Activated naive CD4-positive, alpha-beta T cell treated with Interleukin-2 at 50 U/mL for 16 hours (primary cell): ENCODE measurements around the gene ZNF436.

Experiments used
- DNase-seq: peaks from one replicate; pipeline ENCODE4 v3.0.0-alpha.2; 2020

ZNF436 gene

DNA sequence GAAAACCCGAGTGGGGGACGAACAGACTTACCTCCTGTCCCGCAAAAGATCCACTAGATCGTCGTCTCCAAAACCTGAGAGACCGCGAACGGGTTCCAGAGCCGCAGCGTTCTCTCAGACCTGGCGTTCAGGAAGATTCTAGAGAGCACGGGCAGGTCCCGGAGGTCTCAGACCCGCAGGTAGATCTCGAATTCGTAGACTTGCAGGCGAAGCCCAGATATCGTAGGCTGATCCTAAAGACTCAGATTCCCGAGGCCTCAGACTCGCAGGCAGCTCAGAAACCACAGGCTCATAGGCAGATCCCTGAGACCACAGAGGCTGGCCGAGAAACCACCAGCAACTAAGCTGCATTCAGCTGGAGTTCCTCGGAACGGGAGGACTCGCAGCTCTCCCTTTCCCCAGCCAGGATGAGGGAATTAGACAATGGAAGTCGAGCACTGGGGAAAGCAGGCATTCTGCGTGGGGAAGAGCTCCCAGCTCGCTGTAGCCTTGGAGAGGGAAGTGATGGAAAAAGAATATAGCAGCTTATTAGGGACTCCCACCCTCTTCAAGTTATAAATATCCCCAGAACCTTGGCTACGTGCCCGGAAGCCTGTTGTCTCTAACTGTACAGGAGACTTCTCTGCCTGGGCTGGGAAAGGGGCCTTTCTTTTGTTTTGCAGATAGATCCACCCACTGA lies at the start of gene ZNF436:
Gene ZNF436 (minus strand): TSS at position 502 of the 679 bp plus-strand sequence. CDS start 1,831 bp downstream, outside the sequence.
- peak; percentile 15 for DNase-seq

DNA sequence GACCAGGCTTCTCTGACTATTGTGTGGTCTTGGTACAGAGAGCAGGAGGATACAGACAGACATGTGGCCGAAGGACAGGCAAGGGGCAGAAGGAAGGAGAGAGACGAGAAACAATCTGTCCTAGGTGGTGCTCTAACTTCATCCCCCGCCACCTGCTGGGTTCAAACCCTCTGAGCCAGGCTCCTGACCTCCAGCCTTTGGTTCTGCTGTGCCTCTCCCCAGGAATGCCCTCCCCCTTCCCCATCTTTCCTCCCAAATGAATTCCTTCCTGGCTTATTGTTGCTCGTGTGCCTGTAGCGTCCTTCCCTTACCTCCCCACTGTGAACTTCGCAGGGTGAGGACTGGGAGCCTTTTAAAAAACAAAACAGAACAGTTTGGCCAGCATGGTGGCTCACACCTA lies 49.5 kb upstream of the ZNF436 start:
- DNase-seq: no peak

DNA sequence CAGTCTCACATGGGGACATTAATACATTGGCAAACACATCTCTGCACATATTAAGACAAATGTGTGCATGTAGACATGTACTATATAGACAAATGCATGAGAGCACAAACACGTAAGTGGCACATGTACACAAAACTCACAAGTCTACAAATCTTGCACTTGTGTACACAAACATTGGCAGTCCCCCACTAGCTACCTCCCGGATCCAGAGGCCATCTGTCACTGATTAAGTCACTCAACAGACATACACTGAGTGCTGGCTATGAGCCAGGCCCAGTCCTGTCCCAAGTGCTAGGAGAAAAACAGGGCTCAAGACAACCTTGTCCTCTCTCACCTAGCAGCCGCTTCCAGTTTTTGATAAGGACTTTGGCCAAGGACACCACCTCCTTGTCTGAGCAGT lies 47.9 kb upstream of the ZNF436 start:
- DNase-seq: no peak

DNA sequence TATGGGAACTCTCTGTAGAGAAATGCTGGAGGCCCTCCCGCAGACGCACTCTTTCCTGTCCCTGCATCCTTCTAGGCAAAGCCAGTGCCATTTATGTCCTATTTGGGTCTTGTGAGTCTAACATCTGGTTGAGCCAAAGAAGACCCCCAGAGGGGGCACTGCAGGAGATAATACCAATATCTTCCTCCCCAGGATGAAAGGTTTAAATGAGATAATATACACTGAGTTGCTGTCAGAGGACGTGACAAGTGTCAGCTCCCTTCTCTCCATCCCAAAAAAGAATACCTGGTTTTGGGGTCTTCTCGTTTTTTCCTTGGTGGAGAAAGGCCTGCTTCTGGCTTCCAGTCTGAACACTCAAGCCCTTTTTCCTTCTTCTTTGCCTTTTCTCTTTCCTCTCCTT lies 47.3 kb upstream of the ZNF436 start:
- DNase-seq: no peak

DNA sequence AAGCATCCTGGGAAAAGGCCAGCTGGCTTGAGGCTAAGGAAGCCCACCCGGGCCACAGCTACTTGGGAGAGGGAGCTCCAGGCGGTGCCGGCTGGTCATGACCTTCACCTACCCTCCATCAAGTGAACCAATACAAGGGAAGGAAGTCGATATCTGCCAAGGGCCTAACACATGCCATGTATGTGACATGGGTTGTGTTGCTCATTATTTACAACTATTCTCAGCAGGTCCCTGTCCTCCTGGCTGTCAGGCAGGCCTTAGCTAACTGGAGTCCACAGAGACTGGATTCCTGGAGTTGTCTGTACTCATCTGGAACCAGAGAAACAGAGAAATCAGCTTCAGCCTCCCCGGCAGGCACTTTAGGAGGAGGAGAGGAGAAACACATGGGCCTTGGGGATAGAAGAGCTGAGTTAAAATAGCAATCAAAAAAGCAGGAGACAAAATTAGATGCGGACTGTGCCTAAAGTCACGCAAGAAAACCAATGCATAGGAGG lies 39.2 kb upstream of the ZNF436 start:
- DNase-seq: no peak

DNA sequence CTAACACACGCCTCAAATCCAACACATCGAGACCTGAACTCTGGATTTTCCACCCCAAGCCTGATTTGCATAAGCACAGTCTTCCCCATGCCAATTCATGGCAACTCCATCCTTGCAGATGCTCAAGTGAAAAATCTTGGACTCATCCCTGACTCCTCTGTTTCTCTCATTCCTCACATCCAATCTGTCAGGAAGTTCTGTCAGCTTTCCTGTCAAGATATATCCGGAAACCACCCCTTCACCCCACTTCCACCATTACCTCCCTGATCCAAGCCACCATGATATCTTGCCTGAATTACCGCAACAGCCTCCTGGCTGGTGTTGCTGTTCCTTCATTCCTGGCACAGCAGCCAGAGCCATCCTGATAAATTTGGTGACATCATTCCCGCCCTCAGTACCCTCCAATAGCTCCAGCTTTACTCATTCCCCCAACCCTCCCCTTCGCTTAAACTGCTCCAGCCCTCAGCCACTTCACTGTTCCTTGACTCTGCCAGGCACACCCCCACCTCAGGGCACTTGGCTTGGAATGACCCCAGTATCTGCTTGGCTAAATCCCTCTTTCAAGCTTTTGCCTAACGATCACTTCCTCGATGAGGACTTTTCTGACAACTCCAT lies 37.5 kb upstream of the ZNF436 start:
- no peak for DNase-seq

DNA sequence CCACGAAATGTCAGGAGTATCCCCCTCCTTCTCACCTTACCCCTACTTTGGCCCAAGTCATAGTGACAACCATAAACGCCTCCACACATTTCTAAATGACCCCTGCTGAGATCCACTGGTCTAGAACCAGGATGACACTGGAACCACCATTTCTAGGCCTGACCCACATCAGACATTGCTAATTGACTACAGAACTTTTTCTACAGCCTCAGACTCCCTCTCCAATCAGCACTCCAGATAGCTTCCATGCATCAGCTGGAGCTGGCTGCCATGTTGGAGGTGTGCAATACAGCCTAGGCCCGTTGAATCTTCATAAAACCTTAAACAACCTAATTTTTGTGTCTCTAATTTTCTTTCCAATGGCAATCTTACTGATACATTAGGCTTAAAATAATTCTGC lies 36.3 kb upstream of the ZNF436 start:
- DNase-seq: no peak

DNA sequence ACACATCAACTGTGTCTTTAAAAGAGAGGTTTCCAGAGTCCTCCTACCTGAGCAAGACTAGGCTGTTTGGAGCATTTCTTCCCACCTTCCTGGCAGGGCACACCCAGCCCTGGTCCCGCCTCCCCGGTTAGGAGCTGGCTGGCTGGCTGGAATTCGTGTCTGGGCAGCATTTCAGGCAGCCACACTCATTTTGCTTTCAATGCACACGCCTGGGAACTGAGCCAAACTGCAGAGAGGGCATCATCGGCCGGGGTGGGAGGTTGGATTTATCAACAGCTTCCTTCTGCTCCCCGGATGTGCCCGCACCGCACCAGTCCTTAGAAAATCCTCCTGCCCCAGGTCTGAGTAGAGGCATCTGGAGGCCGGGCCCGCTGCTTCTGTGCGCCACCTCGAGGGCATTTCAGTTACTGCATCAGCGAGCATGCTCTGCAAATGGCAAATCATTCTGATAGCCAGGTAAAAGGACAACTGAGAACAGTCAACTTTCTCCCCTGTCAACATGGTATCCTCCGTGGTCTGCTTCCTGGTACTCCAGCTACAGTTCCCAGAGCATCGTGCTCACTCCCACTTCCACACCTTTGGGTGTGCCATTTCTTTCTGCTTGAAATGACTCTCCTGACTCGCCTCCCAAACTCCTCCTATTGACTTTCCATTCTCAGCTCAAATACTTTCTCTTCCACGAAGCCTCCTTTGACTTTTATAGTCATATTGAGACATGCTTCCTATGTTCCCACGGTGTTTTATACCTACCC lies 34.3 kb upstream of the ZNF436 start:
- DNase-seq: peak; percentile 85

DNA sequence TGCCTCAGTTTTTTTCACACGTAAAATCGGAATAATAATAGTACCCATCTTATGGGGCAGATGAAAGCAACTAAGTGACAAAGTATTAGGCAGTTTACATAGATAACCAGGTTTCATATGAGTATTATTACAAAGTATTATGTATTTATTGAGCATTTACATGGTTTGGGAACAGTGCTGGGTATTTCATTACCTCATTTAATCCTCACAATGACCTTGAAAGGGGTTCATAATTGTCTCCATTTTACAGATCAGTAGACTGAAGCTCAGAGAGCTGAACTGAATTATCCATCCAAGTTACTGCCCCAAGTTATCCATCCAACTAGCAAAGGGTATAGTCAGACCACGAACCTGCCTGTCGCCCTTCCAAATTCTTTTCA lies 33.7 kb upstream of the ZNF436 start:
- no peak for DNase-seq

DNA sequence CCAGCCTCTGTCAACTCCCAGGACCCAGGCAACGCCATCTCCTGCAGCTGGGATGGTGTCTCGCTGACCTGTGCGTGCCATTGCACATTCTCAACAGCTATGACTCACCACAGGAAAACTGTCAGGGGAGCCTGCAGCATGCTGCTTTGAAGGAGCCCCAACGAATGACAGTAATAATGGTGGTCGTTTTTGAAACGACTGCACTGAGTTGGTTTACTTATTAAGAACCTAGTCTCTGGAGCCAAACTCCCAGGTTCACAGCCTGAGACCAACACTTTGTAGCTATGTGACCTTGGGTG lies 33.4 kb upstream of the ZNF436 start:
- DNase-seq: no peak

DNA sequence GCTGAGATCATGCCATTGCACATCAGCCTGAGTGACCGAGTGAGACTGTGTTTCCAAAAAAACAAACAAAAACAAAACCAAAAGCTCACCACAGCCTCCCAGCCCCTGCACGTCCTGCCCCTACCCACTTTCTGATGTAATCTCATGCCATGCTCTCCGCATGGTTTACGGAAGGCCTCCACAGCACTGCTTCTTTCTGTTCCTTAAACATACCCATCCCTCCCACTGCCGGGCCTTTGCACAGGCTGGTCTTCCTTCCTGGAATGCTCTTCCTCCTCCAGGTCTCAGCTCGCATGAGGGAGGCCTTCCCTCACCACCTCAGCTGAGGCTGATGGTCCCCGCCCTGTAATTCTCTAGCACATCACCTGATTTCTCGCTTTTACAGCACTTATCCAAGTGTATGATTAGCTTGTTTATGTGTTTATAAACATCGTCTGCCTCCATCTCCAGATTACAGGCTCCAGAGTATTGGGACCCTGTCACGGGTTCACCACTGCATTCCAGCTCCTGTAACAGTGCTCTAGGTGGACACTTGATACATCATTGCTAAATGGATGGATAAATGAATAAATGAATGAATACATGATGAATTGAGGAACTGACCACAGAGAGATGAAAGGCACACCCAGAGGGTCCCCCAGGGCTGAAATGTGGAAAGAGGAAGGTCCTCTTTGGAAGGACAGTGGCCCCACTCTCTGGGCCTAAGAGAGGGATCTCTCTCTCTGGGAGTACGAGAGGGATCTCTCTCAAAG lies 32.8 kb upstream of the ZNF436 start:
- DNase-seq: no peak

DNA sequence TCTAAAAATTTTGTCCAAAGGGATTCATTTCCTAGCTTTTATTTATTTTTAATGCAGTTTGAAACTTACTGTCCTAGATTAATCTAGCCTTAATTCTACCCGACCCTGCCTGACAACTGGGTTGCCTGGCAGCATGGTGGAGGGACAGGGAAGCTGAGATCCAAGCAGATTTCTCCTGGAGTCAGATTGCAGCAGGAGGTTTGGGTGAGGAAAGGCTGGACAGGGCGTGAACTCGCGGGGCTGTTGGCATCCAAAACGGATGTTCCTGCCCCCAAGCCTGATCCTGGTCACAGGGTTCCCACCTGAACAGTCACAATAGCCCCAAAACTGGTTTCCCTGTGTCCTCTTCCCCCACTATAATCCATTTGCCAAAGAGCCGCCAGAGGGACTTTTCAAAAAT lies 31.7 kb upstream of the ZNF436 start:
- no peak for DNase-seq

DNA sequence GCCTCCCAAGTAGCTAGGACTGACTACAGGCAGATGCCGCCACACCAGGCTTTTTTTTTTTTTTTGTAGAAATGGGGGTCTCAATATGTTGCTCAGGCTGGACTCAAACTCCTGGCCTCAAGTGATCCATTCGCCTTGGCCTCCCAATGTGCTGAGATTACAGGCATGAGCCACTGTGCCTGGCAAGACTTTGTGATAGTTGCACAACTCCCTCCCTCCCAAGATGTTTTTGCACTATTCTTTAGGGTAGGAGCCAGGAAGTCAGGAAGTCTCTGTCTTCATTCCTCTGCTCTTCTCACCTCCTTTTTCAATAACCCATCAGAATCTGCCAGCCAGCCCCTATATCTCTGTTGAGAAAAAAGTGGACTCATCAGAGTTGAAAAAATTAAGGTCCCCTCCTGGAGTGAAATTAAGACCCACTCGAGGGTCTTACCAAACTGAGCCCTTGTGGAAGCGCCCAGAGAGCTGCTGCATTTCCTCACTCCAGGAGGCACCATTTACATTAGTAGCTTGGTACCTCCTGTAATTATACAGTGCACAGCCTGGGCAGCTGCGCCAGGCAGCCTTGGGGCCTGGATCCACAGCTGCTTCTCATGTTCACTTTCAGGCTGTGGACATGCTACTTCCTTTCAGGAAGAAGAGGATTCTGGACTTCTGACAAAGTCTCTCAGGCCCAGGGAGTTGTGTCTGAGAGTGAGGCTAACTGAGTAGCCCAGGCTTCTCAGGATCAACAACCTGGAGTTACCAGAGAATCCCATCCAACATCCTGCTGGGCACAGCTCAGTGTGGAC lies 30.9 kb upstream of the ZNF436 start:
- DNase-seq: no peak

DNA sequence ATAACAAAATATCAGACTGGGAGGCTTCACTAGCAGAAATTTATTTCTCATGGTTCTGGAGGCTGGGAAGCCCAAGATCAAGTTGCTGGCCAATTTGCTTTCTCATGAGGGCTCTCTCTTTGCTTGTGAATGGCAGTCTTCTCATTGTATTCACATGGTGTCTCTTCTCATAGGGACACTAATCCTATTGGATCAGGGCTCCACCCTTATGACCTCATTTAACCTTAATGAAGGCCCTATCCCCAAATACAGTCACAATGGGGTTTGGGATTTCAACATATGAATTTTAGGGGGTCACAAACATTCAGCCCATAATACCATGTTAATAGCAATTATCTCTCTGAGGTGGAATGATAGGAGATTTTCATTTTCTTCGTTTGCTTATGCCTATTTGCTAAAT lies 29.6 kb upstream of the ZNF436 start:
- DNase-seq: no peak

DNA sequence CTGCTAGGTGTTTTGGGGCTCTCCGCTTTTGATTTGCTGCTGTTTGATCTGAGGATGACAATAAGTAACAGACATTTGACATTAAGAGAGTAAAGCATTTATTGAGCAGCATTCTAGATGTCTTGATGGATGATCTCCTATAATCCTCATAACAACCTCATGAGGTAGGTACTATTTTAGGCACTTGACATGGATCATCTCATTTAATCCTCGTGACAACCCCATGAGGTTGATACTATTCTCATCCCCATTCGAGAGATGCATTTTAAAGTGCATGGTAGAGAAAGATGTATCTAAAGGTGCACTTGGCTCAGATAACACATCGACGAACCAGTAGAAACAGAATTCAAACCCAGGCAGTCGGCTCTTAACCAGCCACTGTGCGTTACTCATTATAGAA lies 28.3 kb upstream of the ZNF436 start:
- no peak for DNase-seq

DNA sequence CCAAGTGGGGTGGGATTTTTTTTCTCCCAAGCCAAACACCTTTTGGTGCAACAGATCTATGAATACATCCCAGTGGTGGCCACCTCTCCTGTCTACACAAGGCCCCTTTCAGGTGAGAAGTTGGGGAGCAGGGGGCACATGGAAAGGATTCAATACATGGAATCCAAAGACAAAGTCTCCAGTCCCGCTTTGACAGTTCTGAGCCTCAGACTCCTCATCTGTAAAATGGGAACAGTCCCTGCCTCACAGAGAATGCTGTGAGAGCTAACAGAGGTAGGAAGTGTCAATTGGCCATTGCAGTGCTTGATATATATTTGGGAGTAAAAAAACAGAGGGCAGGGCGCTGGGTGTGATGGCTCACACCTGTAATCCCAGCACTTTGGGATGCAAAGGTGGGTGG lies 26.7 kb upstream of the ZNF436 start:
- DNase-seq: no peak

DNA sequence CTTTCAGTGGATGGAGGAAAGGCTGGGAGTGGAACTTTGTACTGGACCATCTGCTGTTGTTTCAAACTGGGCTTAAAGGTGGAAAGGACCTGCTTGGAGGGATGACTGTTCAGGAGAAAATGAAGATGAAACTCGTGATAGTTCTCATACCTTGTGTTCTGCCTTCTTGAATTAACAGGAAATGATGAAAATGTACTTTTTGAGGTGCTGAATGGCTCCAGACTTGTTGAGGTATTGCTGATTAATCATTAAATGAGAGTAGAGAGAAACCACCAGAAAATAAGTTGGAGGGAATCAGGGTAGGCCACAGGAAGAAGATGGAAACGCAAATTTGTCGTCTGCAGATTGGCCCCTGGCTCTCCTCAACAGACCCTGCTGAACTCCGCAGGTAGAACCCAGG lies 26.2 kb upstream of the ZNF436 start:
- no peak for DNase-seq

DNA sequence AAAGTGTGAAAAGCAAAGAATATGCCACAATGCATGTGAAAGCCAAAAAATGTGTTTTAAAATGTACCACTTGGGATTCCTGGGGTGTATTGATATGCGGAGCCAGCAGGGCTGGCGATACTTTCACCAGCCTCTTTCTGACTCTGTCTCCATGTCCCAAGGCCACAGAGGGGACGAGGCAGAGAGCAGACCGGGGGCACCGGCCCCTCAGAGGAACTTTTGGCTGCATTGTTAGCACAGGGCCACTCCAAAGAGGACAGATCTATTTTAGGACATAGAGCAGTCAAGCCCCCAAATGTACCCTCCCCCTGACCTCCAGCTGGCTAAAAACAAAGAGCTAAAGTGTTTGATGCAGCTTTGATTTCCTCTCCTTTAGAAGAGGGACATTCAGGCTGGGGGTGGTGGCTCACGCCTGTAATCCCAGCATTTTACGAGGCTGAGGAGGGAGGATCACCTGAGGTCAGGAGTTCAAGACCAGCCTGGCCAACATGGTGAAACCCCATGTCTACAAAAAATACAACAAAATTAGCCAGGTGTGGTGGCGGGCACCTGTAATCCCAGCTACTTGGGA lies 25.6 kb upstream of the ZNF436 start:
- DNase-seq: no peak

DNA sequence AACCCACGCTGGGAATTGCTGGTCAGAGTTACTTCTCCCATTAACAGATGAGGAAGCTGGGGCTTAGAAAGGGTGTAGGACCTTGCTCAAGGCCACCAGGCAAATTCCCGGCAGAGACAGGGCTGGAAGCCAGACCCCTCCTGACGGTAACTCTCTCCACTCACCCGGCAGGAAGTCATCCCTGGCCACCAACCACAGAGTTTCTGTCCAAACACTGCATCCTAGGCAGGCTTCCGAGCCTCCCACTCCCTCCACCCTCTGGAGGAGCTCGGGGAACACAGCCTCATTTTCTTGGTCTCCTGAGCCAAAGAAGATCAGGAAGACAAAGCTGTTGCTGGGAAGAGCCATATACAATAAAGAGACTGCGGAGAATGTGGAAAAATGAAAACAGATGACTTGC lies 25.0 kb upstream of the ZNF436 start:
- no peak for DNase-seq

DNA sequence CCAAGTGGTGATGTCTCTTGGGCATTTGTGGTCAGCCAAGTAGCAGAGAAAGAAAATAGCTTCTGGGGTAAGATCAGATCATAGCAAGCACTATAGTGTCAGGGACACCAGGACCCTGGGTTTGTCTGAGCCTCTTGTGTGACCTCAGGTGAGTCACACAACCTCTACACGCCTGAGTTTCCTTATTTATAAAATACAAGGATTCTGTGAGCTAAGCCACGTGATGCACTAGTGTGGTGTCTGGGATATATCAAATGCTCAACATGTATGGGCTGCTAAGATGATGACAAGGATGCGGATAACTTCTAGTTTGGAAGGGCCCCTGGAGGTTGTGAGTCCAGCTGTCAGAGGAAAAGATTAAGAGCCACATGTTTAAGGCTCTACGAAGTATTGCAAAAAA lies 24.5 kb upstream of the ZNF436 start:
- DNase-seq: no peak

DNA sequence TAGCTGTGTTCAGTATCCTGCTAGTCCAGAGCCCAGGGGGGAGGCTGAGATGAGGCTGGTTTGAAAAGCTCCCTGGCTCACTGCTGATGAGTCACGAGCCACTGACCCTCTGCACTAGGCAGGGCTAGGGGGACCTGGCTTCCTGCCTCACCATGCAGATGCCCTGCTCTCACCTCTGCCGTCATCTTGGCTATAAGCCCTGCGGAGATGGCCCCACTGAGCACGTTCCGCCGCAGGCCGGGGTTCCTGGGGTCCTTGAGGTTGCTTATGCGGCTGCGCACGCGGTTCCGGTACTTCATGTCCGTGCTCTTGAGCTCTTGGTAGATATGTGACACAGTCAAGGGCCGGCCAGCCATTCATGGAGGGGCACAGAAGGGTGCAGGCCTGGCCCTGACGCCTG lies 24.1 kb upstream of the ZNF436 start:
- no peak for DNase-seq

DNA sequence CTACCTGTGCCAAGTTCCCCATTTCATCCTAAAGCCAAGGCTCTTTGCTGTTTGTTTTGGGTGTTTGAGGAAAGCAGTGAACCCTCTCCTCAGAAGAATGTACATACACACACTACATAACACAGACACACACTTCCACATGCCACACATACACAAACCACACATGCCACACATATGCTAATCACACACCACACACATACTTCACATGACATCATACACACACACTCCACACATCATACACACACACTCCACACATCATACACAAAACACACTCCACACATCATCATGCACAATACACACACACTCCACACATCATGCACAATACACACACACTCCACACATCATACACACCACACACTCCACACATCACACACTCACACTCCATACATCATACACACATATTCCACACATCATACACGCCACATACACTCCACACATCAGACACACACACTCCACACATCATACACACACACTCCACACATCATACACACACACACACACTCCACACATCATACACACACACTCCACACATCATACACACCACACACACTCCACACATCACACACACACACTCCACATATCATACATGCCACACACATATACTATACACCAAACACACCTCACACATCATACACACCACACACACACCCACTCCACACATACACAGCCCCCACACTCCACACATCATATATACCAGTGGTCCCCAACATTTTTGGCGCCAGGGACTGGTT lies 22.7 kb upstream of the ZNF436 start:
- DNase-seq: no peak
